Stimulated activated CD4-positive, alpha-beta T cell treated with anti-CD3 and anti-CD28 coated beads, Interleukin-1b, Interleukin-23, amount 100 ng/mL, for 48 hours (primary cell): Measurements from ENCODE around the gene SEPSECS.

ENCODE experiments used
- DNase-seq: peaks from one replicate; pipeline ENCODE4 v3.0.0-alpha.2; 2020

SEPSECS gene

DNA sequence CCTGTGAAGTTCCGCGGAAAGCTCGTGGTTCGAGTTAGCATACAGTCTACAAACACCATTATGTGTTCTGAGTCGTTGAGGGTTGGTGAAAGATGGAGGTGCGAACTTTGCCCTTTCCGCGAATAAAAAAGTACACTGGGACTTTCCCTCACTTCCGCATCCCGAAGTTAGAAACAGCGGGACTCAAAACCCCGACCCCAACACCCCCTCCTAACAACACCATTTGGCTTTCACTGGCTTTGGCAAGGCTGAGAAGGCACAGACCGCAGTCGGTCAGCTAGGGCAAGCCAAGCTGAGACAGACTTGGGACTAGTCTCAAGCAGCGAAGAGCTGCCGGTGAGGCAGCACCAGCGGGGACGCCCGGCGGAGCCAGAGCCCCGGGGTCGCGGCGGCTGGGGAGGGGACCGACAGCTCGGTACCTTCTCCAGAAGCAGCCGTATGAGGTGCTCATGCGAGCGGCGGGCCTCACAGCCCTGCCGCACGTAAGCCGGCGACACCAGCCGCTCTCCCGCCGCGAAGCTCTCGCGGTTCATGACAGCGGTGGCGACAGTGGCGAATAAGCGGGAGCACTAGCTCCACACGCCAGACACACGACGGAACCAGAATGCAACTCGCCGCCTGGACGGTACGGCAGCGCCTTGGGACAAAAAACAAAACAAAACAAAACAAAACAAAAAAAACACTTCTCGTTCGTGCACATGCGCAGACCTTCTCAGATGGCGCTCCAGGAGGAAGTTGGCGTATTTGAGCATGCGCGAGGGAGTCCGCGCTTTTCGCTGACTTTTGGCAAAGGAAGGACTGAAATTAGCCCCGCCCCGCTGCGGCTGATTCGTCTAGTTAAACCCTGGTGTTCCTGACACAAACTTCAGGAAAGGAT is at the start of gene SEPSECS:
SEPSECS (minus strand) TSS at position 613 of the 877 bp plus-strand sequence; CDS start at position 533, 80 bp downstream.
- DNase-seq, result peak; percentile 93

DNA sequence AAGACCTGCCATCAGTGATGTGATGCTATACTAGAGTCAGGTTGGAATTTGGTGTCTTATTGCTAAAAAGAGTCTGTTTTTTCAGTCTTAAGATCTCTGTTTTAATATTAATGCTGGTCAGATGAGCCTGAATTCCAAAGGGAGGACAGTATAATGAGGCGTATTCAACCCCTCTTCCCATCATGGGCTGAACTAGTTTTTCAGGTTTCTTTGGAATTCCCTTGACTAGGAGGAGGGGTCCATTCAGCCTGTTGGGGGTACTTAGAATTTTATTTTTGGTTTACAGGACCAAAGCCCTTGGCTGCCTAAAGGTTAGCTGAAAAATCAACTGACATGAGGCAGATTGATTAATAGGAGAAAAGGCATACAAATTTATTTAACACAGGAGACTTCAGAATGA is 49.5 kb upstream of the SEPSECS start:
- no peak for DNase-seq

- DNase-seq, result no peak
Measured at GRCh38 chr4:25207997-25208396, 47.7 kb upstream of the SEPSECS start.

GRCh38 chr4:25198713-25199112 is 38.5 kb upstream of the SEPSECS start:
- DNase-seq, result no peak

DNA sequence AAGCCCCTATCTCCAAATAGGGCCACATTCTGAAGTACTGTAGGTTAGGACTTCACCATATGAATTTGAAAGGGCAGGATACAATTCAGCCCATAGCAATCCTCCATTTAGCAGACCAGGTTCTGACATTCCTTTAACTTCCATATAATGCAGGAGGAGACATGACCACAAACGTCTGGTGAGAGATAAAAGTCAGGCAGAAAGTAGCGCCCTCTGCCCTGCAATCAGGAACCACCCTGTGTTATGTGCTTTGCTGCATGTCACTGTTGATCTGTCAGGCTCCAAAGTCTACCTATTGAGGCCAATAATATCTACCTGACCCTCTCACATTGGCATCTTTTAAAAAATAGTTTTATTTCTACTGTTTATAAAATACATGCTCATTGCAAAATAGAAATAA is 30.2 kb upstream of the SEPSECS start:
- no peak for DNase-seq

DNA sequence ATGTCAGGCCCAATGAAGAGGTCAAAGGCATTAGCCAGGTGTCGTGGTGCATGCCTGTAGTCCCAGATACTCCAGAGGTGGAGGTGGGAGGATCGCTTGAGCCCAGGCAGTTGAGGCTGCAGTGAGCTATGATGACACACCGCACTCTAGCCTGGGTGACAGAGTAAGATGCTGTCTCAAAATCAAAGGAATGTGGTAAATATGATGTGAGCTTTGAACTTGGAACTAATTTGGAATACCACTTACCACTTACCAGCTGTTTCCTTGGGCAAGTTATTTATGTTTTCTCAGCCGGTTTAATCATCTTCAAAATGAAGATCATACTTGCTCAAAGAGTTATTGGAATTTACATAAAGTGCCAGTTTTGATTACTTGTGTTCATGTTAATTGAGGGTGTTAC is 23.8 kb upstream of the SEPSECS start:
- DNase-seq, result no peak

DNA sequence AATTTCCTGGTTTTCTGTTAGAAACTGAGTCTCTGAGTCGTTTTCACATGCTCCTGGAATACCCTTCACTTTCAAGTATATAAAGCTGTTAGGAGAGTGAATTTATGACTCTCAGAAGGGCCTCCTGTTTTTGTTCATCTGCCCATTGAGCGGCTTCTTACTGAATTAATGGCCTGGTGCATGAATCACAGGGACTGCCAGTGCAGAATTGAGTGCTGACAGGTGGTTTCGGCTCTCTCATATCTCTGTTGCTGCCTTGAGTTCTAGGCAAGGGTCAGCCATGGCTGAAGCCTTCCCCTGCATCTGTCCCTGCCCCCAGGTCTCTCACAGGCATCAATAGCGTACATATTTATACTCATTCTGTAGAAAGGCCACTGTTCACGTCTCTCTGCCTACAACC is 22.7 kb upstream of the SEPSECS start:
- no peak for DNase-seq

- DNase-seq, result peak; percentile 27
Measured at GRCh38 chr4:25180524-25181131, 20.4 kb upstream of the SEPSECS start.

GRCh38 chr4:25178838-25179261 is 18.6 kb upstream of the SEPSECS start:
- DNase-seq, result peak; percentile 37

DNA sequence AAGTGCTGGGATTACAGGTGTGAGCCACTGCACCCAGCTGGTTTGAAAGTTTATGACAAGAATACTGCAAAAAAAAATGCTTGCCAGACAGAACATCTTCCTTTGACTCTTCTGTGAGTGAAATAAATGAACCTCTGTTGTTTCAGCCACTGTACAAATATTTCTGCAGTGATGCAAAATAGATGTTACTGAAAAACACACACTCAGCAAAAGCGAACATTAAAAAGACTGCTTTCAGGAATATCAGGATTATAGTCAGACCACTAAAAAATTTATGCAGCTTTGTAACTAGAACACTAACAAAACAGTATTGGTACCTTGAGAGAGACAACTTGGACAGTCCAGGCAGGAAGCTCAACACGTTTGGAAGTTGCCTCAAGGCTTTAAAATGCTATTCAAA is 16.9 kb upstream of the SEPSECS start:
- no peak for DNase-seq

DNA sequence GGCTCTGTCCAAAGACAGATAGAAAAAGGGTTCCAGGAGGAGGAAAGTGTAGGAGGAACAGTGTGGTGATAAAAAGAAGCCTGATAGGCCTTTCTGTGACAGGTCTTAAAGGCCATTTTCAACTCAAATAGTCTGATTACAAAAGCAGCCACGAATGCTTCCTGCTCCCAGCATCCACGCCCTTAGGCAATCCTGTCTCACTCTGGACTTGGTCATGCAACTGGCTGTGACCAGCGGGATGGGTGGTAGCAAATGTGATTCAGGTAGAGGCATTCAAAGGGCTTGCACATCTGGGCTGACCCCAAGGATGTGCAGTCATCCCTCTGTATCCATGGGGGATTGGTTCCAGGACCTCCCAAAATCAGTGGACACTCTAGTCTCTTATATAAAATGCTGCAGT is 14.4 kb upstream of the SEPSECS start:
- no peak for DNase-seq

DNA sequence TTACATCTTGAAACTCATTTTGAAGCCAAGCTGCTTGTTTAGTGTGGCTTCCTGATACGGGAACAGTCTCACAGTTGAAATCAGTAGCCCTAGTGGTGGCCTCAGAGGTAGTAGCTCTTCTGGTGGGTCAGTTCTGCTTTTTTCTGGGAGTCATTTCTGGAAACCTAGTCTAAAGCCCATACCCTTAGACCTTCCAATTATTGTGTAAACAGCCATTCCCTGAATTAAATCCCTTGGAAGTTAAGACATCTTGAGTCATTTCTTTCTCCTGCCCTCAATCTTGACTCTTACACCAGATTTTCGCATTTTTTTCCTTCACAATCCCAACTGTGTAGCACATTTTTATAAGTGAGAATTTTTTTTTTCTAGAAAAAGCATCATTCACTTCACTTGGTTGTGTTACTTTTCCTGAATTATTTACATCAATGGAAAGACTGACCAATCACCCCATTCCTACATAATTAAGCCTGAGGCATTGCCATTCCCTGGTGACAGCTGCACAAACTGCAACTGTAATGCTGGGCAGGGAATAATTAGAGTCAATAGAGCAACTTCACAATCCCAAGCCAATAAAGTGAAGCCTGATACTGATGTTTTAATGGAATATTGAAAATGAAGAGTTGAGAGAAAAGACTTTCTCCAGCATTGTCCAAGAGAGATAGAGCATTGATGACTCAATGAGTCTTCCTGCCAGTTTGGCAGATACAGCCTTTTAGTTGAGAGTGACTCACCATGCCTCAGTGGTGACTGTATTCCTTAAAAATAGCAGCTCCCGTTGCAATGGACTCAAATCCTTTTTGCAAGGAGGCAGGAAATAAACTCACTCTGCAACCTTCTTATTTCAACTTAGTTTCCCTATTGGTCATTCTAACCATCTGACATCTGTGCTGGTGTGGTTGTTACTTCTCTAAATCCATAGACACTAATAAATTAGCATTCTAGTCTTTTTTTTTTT is 13.0 kb upstream of the SEPSECS start:
- peak; percentile 18 for DNase-seq

DNA sequence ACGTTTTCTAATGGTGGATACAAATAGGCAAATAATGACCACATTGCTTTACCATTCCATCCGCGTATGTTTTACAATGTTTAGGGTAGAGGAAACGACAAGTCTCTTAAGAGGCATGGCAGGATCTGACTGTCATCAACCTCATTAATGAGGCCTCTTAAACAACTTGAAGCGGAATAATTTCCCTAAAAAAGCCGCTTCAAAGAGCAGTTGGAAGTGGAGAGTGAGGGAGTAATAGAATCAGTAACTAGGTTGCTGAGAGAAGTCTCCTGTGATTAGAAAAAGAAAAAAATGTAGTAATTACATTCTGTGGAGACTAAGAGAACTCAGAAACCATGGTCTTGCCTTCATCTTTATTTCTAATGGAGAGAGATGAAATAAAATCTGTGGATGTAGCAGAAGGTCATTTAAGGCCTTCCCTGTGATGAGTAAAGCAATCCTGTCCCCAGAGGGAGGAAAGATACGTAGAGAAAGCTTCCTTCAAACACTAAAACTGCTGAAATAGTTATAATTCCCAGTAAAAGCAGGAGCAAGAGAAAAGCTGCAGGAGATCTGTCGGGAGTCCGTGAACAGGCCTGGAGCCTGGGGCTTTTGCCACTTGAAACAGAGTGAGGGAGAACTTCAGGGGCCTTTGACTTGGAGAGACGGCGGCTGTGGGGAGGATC is 11.1 kb upstream of the SEPSECS start:
- no peak for DNase-seq

DNA sequence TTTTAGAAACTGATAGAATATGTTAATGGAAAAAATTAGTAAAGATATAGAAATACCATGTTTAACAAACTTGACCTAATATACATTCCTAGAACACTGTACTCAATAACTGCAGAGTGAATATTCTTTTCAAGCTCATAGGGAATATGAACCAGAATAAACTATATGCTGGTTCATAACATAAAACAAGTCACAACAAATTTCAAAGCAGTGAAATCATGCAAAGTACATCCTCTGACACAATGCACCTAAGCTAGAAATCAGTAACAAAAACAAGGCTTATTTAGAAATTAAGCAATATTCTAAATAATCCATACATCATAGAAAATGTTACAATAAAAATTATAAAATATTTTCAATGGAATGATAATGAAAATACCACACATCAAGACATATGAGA is 9.2 kb upstream of the SEPSECS start:
- DNase-seq, result no peak

DNA sequence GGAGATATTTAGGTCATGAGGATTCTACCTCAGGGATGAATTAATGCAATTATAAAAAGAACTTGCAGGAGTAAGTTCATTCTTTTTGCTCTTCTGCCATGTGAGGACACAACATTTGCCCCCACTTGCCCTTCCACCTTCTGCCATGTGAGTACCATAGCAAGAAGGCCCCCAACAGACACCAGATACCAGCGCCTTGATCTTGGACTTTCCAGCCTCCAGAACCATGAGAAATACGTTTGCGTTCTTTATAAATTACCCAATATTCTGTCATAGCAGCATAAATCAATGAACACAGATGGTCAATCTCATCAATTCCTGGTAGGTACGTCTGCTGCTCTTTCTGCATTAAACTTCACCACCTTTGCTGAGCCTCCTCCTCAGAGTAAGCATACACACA is 5.7 kb upstream of the SEPSECS start:
- DNase-seq, result no peak

GRCh38 chr4:25163196-25163595 is 2.9 kb upstream of the SEPSECS start:
- DNase-seq, result no peak

- no peak for DNase-seq
Measured at GRCh38 chr4:25162566-25162965, 2.3 kb upstream of the SEPSECS start.

GRCh38 chr4:25161593-25161950 is 1.3 kb upstream of the SEPSECS start:
- DNase-seq, result no peak

- DNase-seq, result peak; percentile 4
Measured at GRCh38 chr4:25160714-25161592, 704 bp upstream of the SEPSECS start.

GRCh38 chr4:25158817-25159216 is 1.4 kb downstream of the SEPSECS start:
- DNase-seq, result no peak

GRCh38 chr4:25157081-25157480 is 3.2 kb downstream of the SEPSECS start:
- no peak for DNase-seq

- no peak for DNase-seq
Measured at GRCh38 chr4:25155947-25156346, 4.3 kb downstream of the SEPSECS start.
